Fibroblast of lung (primary cell): ENCODE results near the gene CTSA. TPM values are rescaled to one million over a fixed set of nuclear protein-coding genes. Genes with fewer than 3 reads are reported as not detected.

Experiments
- DNase-seq, 2 donors: peaks; one replicate each; pipeline versions ENCODE4 v3.0.0 to v3.0.0-alpha.2; 2010; ENCODE audit warnings: low read depth in 2 of 2
- H2AFZ ChIP-seq: 2 replicates; pipeline ENCODE4 v1.5.1; 2012; ENCODE audit warnings: low read length, control low read depth, inconsistent platforms
- H3K27ac ChIP-seq: 2 replicates; pipeline ENCODE4 v1.5.1; 2011; ENCODE audit warnings: low read length, control low read depth; ENCODE audit not compliant: insufficient read depth
- H3K27me3 ChIP-seq: 2 replicates; pipeline ENCODE4 v1.5.1; 2011; ENCODE audit warnings: mild to moderate bottlenecking, low read length; ENCODE audit not compliant: control insufficient read depth, insufficient read depth
- H3K36me3 ChIP-seq: 2 replicates; pipeline ENCODE4 v1.5.1; 2011; ENCODE audit warnings: low read length; ENCODE audit not compliant: control insufficient read depth, insufficient read depth
- H3K4me1 ChIP-seq: 2 replicates; pipeline ENCODE4 v1.5.1; 2011; ENCODE audit warnings: low read length; ENCODE audit not compliant: control insufficient read depth, insufficient read depth; ENCODE audit errors: extremely low read depth
- H3K4me2 ChIP-seq: 2 replicates; pipeline ENCODE4 v1.5.1; 2011; ENCODE audit warnings: low read length, control low read depth; ENCODE audit not compliant: insufficient read depth; ENCODE audit errors: extremely low read depth
- H3K4me3 ChIP-seq, 4 experiments: fragments of 200-600 bp in 1 of 4; sonication (generic) in 1 of 4; replicated peaks in 1 of 4; 2 replicates each; pipeline ENCODE4 v1.5.1; 2011 to 2016; ENCODE audit warnings: low read length in 4 of 4, low read depth in 3 of 4, mild to moderate bottlenecking in 3 of 4, control low read depth in 2 of 4, inconsistent platforms in 1 of 4, mixed read lengths in 1 of 4; ENCODE audit not compliant: insufficient read depth in 1 of 4; ENCODE audit errors: control extremely low read depth in 1 of 4
- H3K79me2 ChIP-seq: 2 replicates; pipeline ENCODE4 v1.5.1; 2012; ENCODE audit warnings: mild to moderate bottlenecking, low read length, inconsistent platforms; ENCODE audit not compliant: control insufficient read depth, insufficient read depth
- H3K9ac ChIP-seq: 2 replicates; pipeline ENCODE4 v1.5.1; 2011; ENCODE audit warnings: mild to moderate bottlenecking, low read length, control low read depth; ENCODE audit not compliant: insufficient read depth
- H3K9me3 ChIP-seq: 2 replicates; pipeline ENCODE4 v1.5.1; 2012; ENCODE audit warnings: low read depth, low read length; ENCODE audit not compliant: control insufficient read depth, insufficient read depth
- H4K20me1 ChIP-seq: 2 replicates; pipeline ENCODE4 v1.5.1; 2011; ENCODE audit warnings: low read length; ENCODE audit not compliant: control insufficient read depth, insufficient read depth; ENCODE audit errors: extremely low read depth
- EZH2 ChIP-seq: IDR thresholded peaks from 2 replicates; pipeline ENCODE4 v1.5.1; 2012; ENCODE audit warnings: low read length, control low read depth, mild to moderate bottlenecking; ENCODE audit errors: missing control alignments
- polyA plus RNA-seq, 2 donors: library from polyadenylated mRNA; depleted of rRNA in 1 of 2; stranded (reverse) in 1 of 2; unstranded in 1 of 2; fragments of >200 nt; gene quantifications; 2 replicates each; pipeline ENCODE4 v1.2.1, GENCODE V29; 2011 to 2012; ENCODE audit warnings: missing spikeins in 1 of 2
- total RNA-seq: library from RNA; depleted of rRNA; stranded (reverse); fragments of >200 nt; gene quantifications from 2 replicates; pipeline ENCODE4 v1.2.1, GENCODE V29; 2014
- TF ChIP-seq, protein P1 (sequence below), 2 donors: IDR thresholded peaks in 1 of 2; conservative IDR thresholded peaks in 1 of 2; 1 replicate in 1 of 2; 2 replicates in 1 of 2; pipeline ENCODE4 v1.5.1; 2011 to 2012; ENCODE audit warnings: low read length in 2 of 2, control low read depth in 1 of 2, inconsistent platforms in 1 of 2, low read depth in 1 of 2, mild to moderate bottlenecking in 1 of 2

CTSA gene
- total and polyA plus RNA-seq, 2 donors (not counting 1 experiment from before 2014, with no cell fraction given) = 116 to 364 TPM

- peak; percentile 85 to 97 for DNase-seq
- Histone ChIP-seq H3K27ac (peak overlapping the region; percentile 46), H3K9ac (peak overlapping the region; percentile 34)
Observed at GRCh38 chr20:45919542-45920399, 28.6 kb downstream of the CTSA start.

DNA sequence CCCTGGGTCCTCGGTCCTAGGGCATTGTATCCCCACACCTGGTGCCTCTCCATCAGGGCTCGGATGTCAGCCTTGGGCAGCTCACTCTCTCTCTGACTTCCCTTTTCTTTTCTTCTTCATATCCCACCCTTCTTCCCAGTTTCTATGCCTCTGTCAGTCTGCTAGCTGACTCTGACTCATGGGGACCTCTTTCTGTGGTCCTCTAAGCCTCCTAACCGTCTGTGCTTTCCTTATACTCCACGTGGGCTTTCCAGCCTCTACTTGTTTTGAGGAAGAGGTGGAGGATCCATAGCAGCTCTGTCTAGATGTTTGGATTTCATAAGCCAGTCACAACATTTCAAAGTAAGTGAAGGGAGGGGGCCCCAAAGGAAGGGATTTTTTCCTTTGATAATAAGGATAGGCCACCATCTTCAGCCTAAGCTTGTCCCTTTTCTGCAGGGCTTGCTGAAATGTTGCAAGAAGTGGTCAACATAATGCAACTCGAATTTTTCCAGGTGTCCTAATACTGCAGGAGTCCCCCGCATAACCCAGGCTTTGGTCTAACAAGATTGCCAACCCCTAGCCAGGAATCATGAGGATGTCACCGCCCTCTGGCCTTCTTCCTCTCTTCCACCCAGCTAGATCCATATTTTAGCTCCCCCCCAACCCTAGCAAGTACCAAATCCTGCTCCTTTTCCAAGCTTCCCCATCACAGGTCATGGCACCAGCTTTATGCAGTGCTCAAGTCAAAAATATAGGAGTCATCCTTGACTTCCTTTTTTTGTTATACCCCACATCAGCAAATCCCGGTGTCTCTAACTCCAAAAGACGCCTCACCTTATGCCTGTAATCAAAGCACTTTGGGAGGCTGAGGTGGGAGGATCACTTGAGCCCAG lies 29.6 kb downstream of the CTSA start:
- Histone ChIP-seq H2AFZ (peak overlapping the region; percentile 1), H3K36me3 (no peaks in the 10 kb centered on the region), H3K9me3 (no peaks in the 10 kb centered on the region), H3K4me1 (peaks cover 25% of the 10 kb centered on the region), H3K4me2 (peak overlapping the region; percentile 79), H3K27me3 (no peaks in the 10 kb centered on the region), H4K20me1 (no peaks in the 10 kb centered on the region), H3K79me2 (no peaks in the 10 kb centered on the region), H3K9ac (no peak overlapping the region), H3K27ac (peak overlapping the region; percentile 46), H3K4me3 (peak overlapping the region in 1 of 4 experiments; percentile 8)
- TF ChIP-seq, protein P1, sequence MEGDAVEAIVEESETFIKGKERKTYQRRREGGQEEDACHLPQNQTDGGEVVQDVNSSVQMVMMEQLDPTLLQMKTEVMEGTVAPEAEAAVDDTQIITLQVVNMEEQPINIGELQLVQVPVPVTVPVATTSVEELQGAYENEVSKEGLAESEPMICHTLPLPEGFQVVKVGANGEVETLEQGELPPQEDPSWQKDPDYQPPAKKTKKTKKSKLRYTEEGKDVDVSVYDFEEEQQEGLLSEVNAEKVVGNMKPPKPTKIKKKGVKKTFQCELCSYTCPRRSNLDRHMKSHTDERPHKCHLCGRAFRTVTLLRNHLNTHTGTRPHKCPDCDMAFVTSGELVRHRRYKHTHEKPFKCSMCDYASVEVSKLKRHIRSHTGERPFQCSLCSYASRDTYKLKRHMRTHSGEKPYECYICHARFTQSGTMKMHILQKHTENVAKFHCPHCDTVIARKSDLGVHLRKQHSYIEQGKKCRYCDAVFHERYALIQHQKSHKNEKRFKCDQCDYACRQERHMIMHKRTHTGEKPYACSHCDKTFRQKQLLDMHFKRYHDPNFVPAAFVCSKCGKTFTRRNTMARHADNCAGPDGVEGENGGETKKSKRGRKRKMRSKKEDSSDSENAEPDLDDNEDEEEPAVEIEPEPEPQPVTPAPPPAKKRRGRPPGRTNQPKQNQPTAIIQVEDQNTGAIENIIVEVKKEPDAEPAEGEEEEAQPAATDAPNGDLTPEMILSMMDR (conservative IDR thresholded peaks at IDR 0.05 in 1 of 2, IDR thresholded peaks at IDR 0.05 in 1 of 2; ENCODE audit: low read depth in 1 of 2, low read length in 2 of 2) = no peak
- no peak for TF ChIP-seq EZH2
- DNase-seq = peak in 1 of 2 donors; percentile 41

More at GRCh38 chr20:45919542-45920399, 28.6 kb downstream of the CTSA start:
- peaks cover 25% of the 10 kb centered on the region for H3K4me1 ChIP-seq
- TF ChIP-seq, protein P1 (conservative IDR thresholded peaks at IDR 0.05 in 1 of 2, IDR thresholded peaks at IDR 0.05 in 1 of 2; ENCODE audit: low read depth in 1 of 2, low read length in 2 of 2) = no peak
- TF ChIP-seq EZH2 = no peak
- no peaks in the 10 kb centered on the region for H3K79me2 ChIP-seq
- H3K27me3 ChIP-seq = no peaks in the 10 kb centered on the region
- no peaks in the 10 kb centered on the region for H3K9me3 ChIP-seq
- H4K20me1 ChIP-seq = no peaks in the 10 kb centered on the region
- H2AFZ ChIP-seq = peak overlapping the region; percentile 1
- peak overlapping the region; percentile 79 for H3K4me2 ChIP-seq
- H3K36me3 ChIP-seq = no peaks in the 10 kb centered on the region
- peak overlapping the region in 2 of 4 experiments; percentile 8 to 18 for H3K4me3 ChIP-seq
